Neural cell (in vitro differentiated cells): ENCODE measurements around the gene IMPG1. TPM values are rescaled to one million over a fixed set of nuclear protein-coding genes. Genes with fewer than 3 reads are reported as not detected.

Experiments
- H2AFZ ChIP-seq: fragments of 200-600, 300-800 bp; sonication (generic), shearing (Covaris generic); 2 replicates; pipeline ENCODE4 v1.6.0; 2014; ENCODE audit warnings: low read depth, mild to moderate bottlenecking, antibody characterized with exemption, low read length, moderate library complexity
- H3F3A ChIP-seq: fragments of 200-600 bp; shearing (Covaris generic); 2 replicates; pipeline ENCODE4 v1.6.1; 2016; ENCODE audit warnings: mild to moderate bottlenecking, moderate library complexity, mixed read lengths, antibody characterized with exemption, low read length; ENCODE audit not compliant: insufficient read depth, poor library complexity, severe bottlenecking
- H3K27ac ChIP-seq: fragments of 200-600, 300-800 bp; sonication (generic), shearing (Covaris generic); 2 replicates; pipeline ENCODE4 v1.5.1; 2014; ENCODE audit warnings: mild to moderate bottlenecking, low read length, moderate library complexity
- H3K27me3 ChIP-seq: fragments of 300-800, 200-600 bp; sonication (generic), shearing (Covaris generic); 2 replicates; pipeline ENCODE4 v1.6.0; 2014; ENCODE audit warnings: mild to moderate bottlenecking, low read depth, low read length, moderate library complexity; ENCODE audit not compliant: insufficient read depth
- H3K36me3 ChIP-seq: fragments of 300-800, 200-600 bp; sonication (generic), shearing (Covaris generic); 2 replicates; pipeline ENCODE4 v1.5.1; 2014; ENCODE audit warnings: mild to moderate bottlenecking, antibody characterized with exemption, low read length, moderate library complexity; ENCODE audit not compliant: insufficient read depth
- H3K4me2 ChIP-seq: fragments of 300-800, 200-600 bp; sonication (generic), shearing (Covaris generic); 2 replicates; pipeline ENCODE4 v1.6.0; 2014; ENCODE audit warnings: mild to moderate bottlenecking, low read length
- H3K4me3 ChIP-seq: fragments of 300-800, 200-600 bp; sonication (generic), shearing (Covaris generic); 2 replicates; pipeline ENCODE4 v1.5.1; 2014; ENCODE audit warnings: mild to moderate bottlenecking, low read length, moderate library complexity
- H3K79me2 ChIP-seq: fragments of 200-600 bp; shearing (Covaris generic); replicated peaks from 2 replicates; pipeline ENCODE4 v1.6.0; 2014; ENCODE audit warnings: mild to moderate bottlenecking, low read length, moderate library complexity; ENCODE audit not compliant: insufficient read depth
- H3K9ac ChIP-seq: fragments of 300-800, 200-600 bp; sonication (generic), shearing (Covaris generic); 2 replicates; pipeline ENCODE4 v1.6.1; 2016; ENCODE audit warnings: mild to moderate bottlenecking, low read length, mixed read lengths
- H3K9me2 ChIP-seq: fragments of 200-600 bp; shearing (Covaris generic); 2 replicates; pipeline ENCODE4 v1.6.1; 2016; ENCODE audit warnings: mild to moderate bottlenecking, low read length, mixed read lengths; ENCODE audit not compliant: insufficient read depth
- H3K9me3 ChIP-seq: fragments of 200-600, 300-800 bp; sonication (generic), shearing (Covaris generic); 2 replicates; pipeline ENCODE4 v1.6.1; 2016; ENCODE audit warnings: mild to moderate bottlenecking, mixed run types, low read length, moderate library complexity, mixed read lengths
- H4K20me1 ChIP-seq: fragments of 200-600 bp; shearing (Covaris generic); 2 replicates; pipeline ENCODE4 v1.6.1; 2016; ENCODE audit warnings: mild to moderate bottlenecking, mixed run types; ENCODE audit not compliant: insufficient read depth
- CTCF ChIP-seq: fragments of 450-650 bp; IDR thresholded peaks from 2 replicates; pipeline ENCODE4 v1.5.1; 2014; ENCODE audit warnings: antibody characterized with exemption, mild to moderate bottlenecking, moderate library complexity; ENCODE audit not compliant: poor library complexity, severe bottlenecking
- EP300 ChIP-seq: fragments of 450-650 bp; conservative IDR thresholded peaks from 2 replicates; pipeline ENCODE4 v1.6.1; 2014; ENCODE audit warnings: antibody characterized with exemption, mild to moderate bottlenecking, moderate library complexity; ENCODE audit not compliant: poor library complexity, severe bottlenecking
- EZH2 ChIP-seq: fragments of 200-600, 300-800 bp; shearing (Covaris generic), sonication (generic); IDR thresholded peaks from 2 replicates; pipeline ENCODE4 v1.6.1; 2014; ENCODE audit warnings: antibody characterized with exemption, low read length, borderline replicate concordance, mild to moderate bottlenecking; ENCODE audit not compliant: insufficient read depth, poor library complexity, severe bottlenecking
- MXI1 ChIP-seq: fragments of 450-650 bp; conservative IDR thresholded peaks from 2 replicates; pipeline ENCODE4 v1.6.1; 2014; ENCODE audit warnings: antibody characterized with exemption, mild to moderate bottlenecking; ENCODE audit not compliant: poor library complexity, severe bottlenecking
- POLR2AphosphoS5 ChIP-seq: IDR thresholded peaks from 2 replicates; pipeline ENCODE4 v1.6.1; 2012
- RAD21 ChIP-seq: fragments of 450-650 bp; conservative IDR thresholded peaks from 2 replicates; pipeline ENCODE4 v1.6.1; 2014; ENCODE audit warnings: antibody characterized with exemption, mild to moderate bottlenecking, moderate library complexity
- SMC3 ChIP-seq: fragments of 450-650 bp; conservative IDR thresholded peaks from 2 replicates; pipeline ENCODE4 v1.6.1; 2014; ENCODE audit warnings: antibody characterized with exemption, mild to moderate bottlenecking, moderate library complexity; ENCODE audit not compliant: poor library complexity
- TAF1 ChIP-seq: IDR thresholded peaks from 2 replicates; pipeline ENCODE4 v1.6.1; 2012; ENCODE audit warnings: low read depth
- polyA plus RNA-seq: library from polyadenylated mRNA; depleted of rRNA; stranded (reverse); fragments of >200 nt; gene quantifications from 2 replicates; pipeline ENCODE4 v1.2.3, GENCODE V29; 2014
- TF ChIP-seq, protein P1 (sequence below): IDR thresholded peaks from 2 replicates; pipeline ENCODE4 v1.6.1; 2012; ENCODE audit warnings: borderline replicate concordance

IMPG1 gene
- polyA plus RNA-seq, 1 donor from 2014 or later = not detected

DNA sequence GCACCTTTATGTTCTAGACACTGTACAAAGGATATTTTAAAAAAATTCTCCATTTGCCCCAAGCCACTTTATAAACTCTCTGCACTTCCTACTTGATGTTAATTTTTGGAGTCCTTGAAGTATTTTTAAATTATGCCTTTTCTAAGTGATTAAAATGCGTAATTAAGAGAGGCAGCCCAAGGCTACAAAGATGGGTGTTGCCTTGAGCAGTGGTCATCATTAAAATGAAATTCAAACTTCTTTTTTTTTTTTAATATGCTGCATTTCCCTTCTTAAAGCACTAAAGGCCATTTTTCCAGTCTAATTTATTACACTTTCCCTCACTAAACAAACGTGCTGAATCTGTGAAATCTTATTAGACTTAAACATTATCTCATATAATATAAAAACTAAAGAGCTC is 102.4 kb downstream of the IMPG1 start:
- Histone ChIP-seq H3K79me2 (no peaks in the 10 kb centered on the region), H3K9me2 (no peaks in the 10 kb centered on the region), H3K27ac (no peak overlapping the region), H3K4me3 (no peak overlapping the region), H3K36me3 (no peaks in the 10 kb centered on the region), H2AFZ (no peak overlapping the region), H3K27me3 (no peaks in the 10 kb centered on the region), H3K4me2 (no peak overlapping the region), H3K9ac (no peak overlapping the region), H3K9me3 (no peaks in the 10 kb centered on the region), H4K20me1 (no peaks in the 10 kb centered on the region), H3F3A (no peaks in the 10 kb centered on the region)
- no peak for TF ChIP-seq MXI1
- no peak for TF ChIP-seq POLR2AphosphoS5
- TF ChIP-seq, protein P1, sequence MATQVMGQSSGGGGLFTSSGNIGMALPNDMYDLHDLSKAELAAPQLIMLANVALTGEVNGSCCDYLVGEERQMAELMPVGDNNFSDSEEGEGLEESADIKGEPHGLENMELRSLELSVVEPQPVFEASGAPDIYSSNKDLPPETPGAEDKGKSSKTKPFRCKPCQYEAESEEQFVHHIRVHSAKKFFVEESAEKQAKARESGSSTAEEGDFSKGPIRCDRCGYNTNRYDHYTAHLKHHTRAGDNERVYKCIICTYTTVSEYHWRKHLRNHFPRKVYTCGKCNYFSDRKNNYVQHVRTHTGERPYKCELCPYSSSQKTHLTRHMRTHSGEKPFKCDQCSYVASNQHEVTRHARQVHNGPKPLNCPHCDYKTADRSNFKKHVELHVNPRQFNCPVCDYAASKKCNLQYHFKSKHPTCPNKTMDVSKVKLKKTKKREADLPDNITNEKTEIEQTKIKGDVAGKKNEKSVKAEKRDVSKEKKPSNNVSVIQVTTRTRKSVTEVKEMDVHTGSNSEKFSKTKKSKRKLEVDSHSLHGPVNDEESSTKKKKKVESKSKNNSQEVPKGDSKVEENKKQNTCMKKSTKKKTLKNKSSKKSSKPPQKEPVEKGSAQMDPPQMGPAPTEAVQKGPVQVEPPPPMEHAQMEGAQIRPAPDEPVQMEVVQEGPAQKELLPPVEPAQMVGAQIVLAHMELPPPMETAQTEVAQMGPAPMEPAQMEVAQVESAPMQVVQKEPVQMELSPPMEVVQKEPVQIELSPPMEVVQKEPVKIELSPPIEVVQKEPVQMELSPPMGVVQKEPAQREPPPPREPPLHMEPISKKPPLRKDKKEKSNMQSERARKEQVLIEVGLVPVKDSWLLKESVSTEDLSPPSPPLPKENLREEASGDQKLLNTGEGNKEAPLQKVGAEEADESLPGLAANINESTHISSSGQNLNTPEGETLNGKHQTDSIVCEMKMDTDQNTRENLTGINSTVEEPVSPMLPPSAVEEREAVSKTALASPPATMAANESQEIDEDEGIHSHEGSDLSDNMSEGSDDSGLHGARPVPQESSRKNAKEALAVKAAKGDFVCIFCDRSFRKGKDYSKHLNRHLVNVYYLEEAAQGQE = no peak
- no peak for TF ChIP-seq CTCF
- no peak for TF ChIP-seq EP300
- no peak for TF ChIP-seq RAD21
- TF ChIP-seq EZH2 = no peak
- TF ChIP-seq TAF1 = no peak
- TF ChIP-seq SMC3 = no peak

DNA sequence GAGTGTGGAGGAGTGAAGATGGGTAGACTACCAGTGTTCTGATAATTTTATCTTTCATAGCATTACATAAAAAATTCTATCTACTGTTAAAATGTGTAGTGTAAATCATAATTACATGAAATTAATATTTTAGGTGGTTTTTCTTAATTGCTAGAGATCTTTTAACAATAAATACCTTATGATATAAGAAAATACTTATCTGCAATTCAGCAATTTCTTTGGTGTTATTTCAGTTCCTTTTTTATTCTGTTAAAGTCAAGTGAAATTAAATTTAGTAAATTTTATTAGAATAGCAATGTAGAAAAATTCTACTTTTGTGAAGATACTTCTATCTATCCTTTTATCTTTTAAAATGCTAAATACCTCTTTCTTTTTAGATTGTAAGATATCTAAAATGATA is 104.3 kb downstream of the IMPG1 start:
- Histone ChIP-seq H3K36me3 (no peaks in the 10 kb centered on the region), H3K9me3 (no peaks in the 10 kb centered on the region), H3K27ac (no peak overlapping the region), H3K79me2 (no peaks in the 10 kb centered on the region), H3F3A (no peaks in the 10 kb centered on the region), H3K9me2 (no peaks in the 10 kb centered on the region), H3K27me3 (no peaks in the 10 kb centered on the region), H3K4me2 (no peak overlapping the region), H3K9ac (no peak overlapping the region), H3K4me3 (no peak overlapping the region), H2AFZ (no peak overlapping the region), H4K20me1 (no peaks in the 10 kb centered on the region)
- no peak for TF ChIP-seq CTCF
- no peak for TF ChIP-seq EP300
- TF ChIP-seq SMC3 = no peak
- TF ChIP-seq, protein P1 = no peak
- no peak for TF ChIP-seq POLR2AphosphoS5
- TF ChIP-seq RAD21 = no peak
- no peak for TF ChIP-seq MXI1
- no peak for TF ChIP-seq EZH2
- no peak for TF ChIP-seq TAF1
